ENCODE data around the gene EGLN1.

DNA sequence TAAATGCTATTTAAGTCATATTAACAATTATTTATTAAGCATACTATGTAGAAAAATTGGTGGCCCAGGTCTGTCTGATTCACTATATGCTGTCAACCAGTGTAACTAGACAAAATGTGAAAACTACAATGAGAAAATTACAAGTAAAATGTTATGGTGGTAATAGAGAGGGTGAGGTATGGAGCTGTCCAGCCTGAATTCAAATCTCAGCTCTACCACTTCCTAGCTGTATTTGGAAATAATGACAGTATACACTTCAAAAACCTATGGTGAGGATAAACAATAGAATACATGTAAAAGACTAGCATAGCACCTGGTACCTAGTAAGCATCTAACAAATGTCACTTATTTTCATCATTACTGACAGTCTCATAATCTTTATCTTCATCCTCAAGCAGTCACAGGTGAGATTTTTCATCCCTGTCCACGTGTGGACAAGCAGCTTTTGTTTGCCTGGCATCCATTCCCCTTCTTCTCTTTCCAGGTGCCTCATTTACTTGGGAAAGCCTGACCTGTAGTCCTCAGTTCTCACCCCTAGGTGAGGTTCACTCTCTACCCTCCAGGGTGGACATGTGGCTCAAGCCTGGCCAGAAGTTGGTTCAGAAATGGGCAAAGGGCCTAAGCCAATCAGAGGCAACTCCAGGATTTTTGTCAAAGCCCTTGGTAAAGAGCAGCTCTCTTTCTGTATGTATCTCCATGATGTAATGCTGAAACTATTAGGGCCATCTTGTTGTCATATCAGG lies 29.5 kb downstream of the EGLN1 start:
- TF ChIP-seq, protein P1, sequence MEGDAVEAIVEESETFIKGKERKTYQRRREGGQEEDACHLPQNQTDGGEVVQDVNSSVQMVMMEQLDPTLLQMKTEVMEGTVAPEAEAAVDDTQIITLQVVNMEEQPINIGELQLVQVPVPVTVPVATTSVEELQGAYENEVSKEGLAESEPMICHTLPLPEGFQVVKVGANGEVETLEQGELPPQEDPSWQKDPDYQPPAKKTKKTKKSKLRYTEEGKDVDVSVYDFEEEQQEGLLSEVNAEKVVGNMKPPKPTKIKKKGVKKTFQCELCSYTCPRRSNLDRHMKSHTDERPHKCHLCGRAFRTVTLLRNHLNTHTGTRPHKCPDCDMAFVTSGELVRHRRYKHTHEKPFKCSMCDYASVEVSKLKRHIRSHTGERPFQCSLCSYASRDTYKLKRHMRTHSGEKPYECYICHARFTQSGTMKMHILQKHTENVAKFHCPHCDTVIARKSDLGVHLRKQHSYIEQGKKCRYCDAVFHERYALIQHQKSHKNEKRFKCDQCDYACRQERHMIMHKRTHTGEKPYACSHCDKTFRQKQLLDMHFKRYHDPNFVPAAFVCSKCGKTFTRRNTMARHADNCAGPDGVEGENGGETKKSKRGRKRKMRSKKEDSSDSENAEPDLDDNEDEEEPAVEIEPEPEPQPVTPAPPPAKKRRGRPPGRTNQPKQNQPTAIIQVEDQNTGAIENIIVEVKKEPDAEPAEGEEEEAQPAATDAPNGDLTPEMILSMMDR (IDR thresholded peaks at IDR 0.05): no peak
- no peak for TF ChIP-seq ZFX (IDR thresholded peaks at IDR 0.05; ENCODE audit: borderline replicate concordance)

Measured in 22Rv1 (cell line).